Kidney epithelial cell (primary cell): ENCODE measurements around the gene PROCA1. TPM values are rescaled to one million over a fixed set of nuclear protein-coding genes. Genes with fewer than 3 reads are reported as not detected.

Experiments used
- DNase-seq: peaks from one replicate; pipeline ENCODE4 v3.0.0-alpha.2; 2010; ENCODE audit warnings: low read depth
- H3K27me3 ChIP-seq: 2 replicates; pipeline ENCODE4 v1.6.0; 2011; ENCODE audit warnings: low read length; ENCODE audit not compliant: control insufficient read depth, insufficient read depth
- H3K36me3 ChIP-seq: 2 replicates; pipeline ENCODE4 v1.5.1; 2011; ENCODE audit warnings: low read length; ENCODE audit not compliant: control insufficient read depth, insufficient read depth
- H3K4me3 ChIP-seq: 2 replicates; pipeline ENCODE4 v1.5.1; 2011; ENCODE audit warnings: low read depth, mild to moderate bottlenecking, control low read depth, low read length
- CTCF ChIP-seq: IDR thresholded peaks from 2 replicates; pipeline ENCODE4 v1.5.1; 2011; ENCODE audit warnings: mild to moderate bottlenecking, moderate library complexity, low read length, control low read depth, inconsistent platforms; ENCODE audit not compliant: insufficient read depth, poor library complexity, severe bottlenecking
- total RNA-seq: library from RNA; depleted of rRNA; stranded (reverse); fragments of >200 nt; gene quantifications from 2 replicates; pipeline ENCODE4 v1.2.3, GENCODE V29; 2015

PROCA1 gene
- total RNA-seq, 1 donor from 2014 or later, result 0.58 TPM

- TF ChIP-seq CTCF, result no peak
- H3K27me3 ChIP-seq, result no peaks in the 10 kb centered on the region
- H3K36me3 ChIP-seq, result no peaks in the 10 kb centered on the region
- no peak for DNase-seq
- H3K4me3 ChIP-seq, result no peak overlapping the region
Observed at GRCh38 chr17:28734712-28735241, 23.1 kb upstream of the PROCA1 start.

DNA sequence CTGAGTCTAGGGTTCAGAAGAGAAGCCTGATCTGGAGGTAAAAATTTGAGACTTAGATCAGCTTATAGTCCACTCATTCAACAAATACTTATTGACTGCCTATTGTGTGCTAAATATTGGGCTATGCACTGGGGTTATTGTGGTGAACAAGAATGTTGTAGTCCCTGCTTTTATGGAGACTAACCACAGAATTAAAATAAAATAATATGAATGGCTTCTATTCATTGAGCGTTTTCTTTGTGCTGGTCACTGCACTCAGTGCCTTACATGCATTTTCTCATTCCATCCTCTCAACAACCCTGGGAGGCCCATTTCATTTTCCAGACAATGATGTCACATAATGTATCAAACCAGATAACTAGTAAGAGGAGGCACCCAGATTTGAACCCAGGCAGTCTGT is 21.7 kb upstream of the PROCA1 start:
- H3K27me3 ChIP-seq, result no peaks in the 10 kb centered on the region
- DNase-seq, result no peak
- no peaks in the 10 kb centered on the region for H3K36me3 ChIP-seq
- no peak for TF ChIP-seq CTCF
- no peak overlapping the region for H3K4me3 ChIP-seq

DNA sequence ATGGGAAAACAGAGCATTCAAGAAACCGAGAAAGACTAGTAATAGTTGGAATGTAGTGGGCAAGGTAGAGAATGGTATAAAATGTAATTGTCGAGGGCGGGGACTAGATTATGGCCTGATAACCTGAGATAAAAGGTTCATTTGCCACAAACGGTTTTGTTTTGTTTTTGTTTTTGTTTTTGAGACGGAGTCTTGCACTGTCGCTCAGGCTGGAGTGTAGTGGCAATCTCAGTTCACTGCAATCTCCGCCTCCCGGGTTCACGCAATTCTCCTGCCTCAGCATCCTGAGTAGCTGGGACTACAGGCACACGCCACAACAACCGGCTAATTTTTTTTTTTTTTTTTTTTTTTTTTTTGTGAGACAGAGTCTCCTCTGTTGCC is 18.3 kb upstream of the PROCA1 start:
- DNase-seq, result no peak
- TF ChIP-seq CTCF, result no peak
- Histone ChIP-seq H3K4me3 (no peak overlapping the region), H3K27me3 (no peaks in the 10 kb centered on the region), H3K36me3 (no peaks in the 10 kb centered on the region)

DNA sequence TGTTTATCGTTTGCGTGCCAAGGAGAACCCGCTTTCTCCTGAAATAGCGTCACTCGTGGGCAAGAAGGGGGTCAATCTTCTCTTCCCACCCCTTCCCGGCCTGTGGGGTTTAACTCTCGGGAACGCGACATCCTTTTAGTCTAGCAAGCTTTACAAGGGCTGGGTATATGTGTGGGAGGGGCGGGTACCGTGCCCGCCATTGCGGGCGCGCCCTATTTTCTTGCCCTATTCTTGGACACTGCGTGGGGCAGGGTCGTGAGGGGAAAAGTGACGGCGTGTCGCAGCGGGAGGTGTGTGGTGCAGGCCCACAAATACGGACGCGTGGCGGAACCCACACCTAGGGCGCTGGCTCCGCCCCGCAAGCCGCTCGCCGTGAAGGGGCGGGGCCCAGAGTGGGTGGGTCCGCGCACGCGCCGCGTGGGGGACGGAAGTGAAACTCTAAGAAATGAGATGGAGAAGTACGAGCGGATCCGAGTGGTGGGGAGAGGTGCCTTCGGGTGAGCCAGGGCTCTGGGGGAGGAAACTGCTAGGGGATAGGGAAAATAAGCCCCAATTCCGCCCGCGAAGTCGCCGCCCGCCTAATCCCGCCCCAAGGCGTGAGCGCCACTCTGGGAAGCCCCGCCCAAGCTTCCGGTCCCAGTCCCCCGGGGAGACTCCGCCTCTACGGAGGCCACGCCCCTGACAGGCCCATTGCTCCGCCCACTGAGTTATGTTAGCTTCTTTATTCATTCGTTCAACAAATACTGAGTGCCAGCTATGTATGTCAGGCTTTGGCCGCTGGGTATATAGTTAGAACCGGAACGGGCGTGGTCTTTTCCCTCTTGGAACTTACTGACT is 16.9 kb upstream of the PROCA1 start, which contains the start of gene NEK8:
TSS of gene NEK8 (plus strand) at position 425 of the 837 bp plus-strand sequence. CDS start at position 451, 26 bp downstream.
- Histone ChIP-seq H3K4me3 (peak within 1 kb of the TSS; percentile 75), H3K27me3 (no peaks in the 10 kb centered on the region), H3K36me3 (peaks cover 3% of the 10 kb centered on the region)
- no peak for DNase-seq
- no peak for TF ChIP-seq CTCF

GRCh38 chr17:28726627-28727491 is 15.2 kb upstream of the PROCA1 start:
- H3K4me3 ChIP-seq, result peak overlapping the region; percentile 65
- peak; percentile 92 for DNase-seq
- no peaks in the 10 kb centered on the region for H3K27me3 ChIP-seq
- peaks cover 4% of the 10 kb centered on the region for H3K36me3 ChIP-seq
- peak; percentile 99 for TF ChIP-seq CTCF
